HEK293T (cell line): ENCODE measurements around the gene FIS1.

Experiments used
- BHLHE40 ChIP-seq: fragments of 450-650 bp; IDR thresholded peaks from 2 replicates; pipeline ENCODE4 v1.6.1; 2016; ENCODE audit warnings: mild to moderate bottlenecking, moderate library complexity, borderline replicate concordance
- CTBP1 ChIP-seq: fragments of 450-650 bp; IDR thresholded peaks from 2 replicates; pipeline ENCODE4 v1.6.1; 2016; ENCODE audit warnings: borderline replicate concordance
- ELF4 ChIP-seq: fragments of 450-650 bp; IDR thresholded peaks from 2 replicates; pipeline ENCODE4 v1.6.1; 2017; ENCODE audit warnings: antibody characterized with exemption
- NFRKB ChIP-seq: fragments of 450-650 bp; IDR thresholded peaks from 2 replicates; pipeline ENCODE4 v1.6.1; 2016; ENCODE audit warnings: mild to moderate bottlenecking, moderate library complexity

DNA sequence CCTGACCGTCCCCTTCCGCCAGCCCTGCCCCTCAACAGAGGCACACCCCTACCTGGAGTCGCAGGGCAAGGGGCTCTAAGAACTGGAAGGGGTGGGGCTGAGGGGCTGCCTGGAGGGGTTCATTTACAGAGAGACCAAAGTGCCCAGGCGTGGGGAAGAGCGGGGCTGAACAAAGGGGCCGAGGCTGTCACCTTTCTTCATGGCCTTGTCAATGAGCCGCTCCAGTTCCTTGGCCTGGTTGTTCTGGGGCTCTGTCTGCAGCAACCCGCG, 5.0 kb downstream of the FIS1 start:
- TF ChIP-seq CTBP1 (no peak), NFRKB (no peak), ELF4 (no peak), BHLHE40 (no peak)
